22Rv1 (cell line): Measurements from ENCODE around the gene LCA5L.

Source experiments
- H3K27ac ChIP-seq: fragments of 450-650 bp; 2 replicates; pipeline ENCODE4 v1.5.1; 2017
- ZFX ChIP-seq: fragments of 450-650 bp; IDR thresholded peaks from 2 replicates; pipeline ENCODE4 v1.6.1; 2017; ENCODE audit warnings: antibody characterized with exemption, borderline replicate concordance
- TF ChIP-seq, protein P1 (sequence below): fragments of 450-650 bp; IDR thresholded peaks from 2 replicates; pipeline ENCODE4 v1.5.1; 2017; ENCODE audit warnings: mild to moderate bottlenecking

Gene LCA5L

DNA sequence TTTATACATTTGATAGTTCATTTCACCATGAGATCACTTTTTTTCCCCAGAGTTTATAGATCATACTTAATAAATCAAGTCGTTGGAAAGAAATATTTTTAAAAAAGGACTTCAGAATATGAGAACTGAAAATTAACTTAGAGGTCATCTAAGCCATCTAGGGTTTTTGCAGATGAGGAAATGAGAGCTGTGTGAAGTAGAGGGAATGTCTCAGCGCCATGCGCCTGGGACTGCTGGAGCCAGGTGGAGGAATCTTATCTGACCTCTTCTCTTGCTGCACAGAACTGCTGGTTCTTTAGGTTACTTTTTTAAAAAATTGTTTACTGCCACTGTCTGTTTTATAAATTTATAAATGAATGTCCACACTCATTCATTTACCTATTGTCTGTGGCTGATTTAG is 17.7 kb upstream of the LCA5L start:
- TF ChIP-seq, protein P1, sequence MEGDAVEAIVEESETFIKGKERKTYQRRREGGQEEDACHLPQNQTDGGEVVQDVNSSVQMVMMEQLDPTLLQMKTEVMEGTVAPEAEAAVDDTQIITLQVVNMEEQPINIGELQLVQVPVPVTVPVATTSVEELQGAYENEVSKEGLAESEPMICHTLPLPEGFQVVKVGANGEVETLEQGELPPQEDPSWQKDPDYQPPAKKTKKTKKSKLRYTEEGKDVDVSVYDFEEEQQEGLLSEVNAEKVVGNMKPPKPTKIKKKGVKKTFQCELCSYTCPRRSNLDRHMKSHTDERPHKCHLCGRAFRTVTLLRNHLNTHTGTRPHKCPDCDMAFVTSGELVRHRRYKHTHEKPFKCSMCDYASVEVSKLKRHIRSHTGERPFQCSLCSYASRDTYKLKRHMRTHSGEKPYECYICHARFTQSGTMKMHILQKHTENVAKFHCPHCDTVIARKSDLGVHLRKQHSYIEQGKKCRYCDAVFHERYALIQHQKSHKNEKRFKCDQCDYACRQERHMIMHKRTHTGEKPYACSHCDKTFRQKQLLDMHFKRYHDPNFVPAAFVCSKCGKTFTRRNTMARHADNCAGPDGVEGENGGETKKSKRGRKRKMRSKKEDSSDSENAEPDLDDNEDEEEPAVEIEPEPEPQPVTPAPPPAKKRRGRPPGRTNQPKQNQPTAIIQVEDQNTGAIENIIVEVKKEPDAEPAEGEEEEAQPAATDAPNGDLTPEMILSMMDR, result no peak
- no peak for TF ChIP-seq ZFX
- no peak overlapping the region for H3K27ac ChIP-seq

GRCh38 chr21:39461419-39461818 is 15.8 kb upstream of the LCA5L start:
- TF ChIP-seq ZFX, result no peak
- TF ChIP-seq, protein P1, result no peak
- no peak overlapping the region for H3K27ac ChIP-seq

- H3K27ac ChIP-seq, result no peak overlapping the region
- TF ChIP-seq, protein P1, result no peak
- TF ChIP-seq ZFX, result no peak
Observed at GRCh38 chr21:39456665-39457064, 11.1 kb upstream of the LCA5L start.

DNA sequence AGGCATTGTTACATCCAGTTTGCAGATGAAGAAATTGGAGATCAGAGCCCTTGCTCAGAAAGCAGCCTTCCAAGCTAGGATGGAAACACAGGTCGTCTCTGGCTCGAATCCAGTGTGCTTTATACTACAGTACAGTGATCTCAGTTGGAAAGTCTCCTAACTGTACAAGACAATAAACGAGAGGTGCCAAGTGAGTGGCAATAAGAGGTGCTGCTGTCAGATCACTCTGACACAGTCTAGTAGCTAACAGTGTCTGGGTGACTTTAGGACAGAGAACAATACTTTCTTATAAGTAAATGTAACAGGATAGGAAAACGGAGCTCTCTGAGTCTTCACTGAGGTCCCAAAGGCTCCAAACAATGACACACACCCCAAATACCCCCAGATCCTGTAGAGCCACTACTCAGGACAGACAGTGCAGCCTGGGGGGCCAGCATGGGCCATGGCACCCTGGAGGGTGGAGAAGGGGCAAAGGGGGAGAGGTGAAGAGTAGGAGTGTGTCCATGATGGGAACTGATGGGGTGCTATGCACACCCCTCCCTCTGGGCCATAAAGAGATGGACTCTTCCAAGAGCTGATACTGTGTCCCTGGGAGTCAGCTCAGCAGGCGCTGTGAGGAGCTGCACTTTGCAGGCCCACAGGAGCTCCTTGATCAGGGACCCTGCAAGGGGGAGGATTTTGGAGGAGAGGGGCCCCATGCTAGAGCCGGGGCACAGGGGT is 9.5 kb upstream of the LCA5L start:
- no peak overlapping the region for H3K27ac ChIP-seq
- TF ChIP-seq, protein P1, result no peak
- no peak for TF ChIP-seq ZFX

- no peak overlapping the region for H3K27ac ChIP-seq
- no peak for TF ChIP-seq ZFX
- TF ChIP-seq, protein P1, result no peak
Observed at GRCh38 chr21:39453571-39454179, 8.1 kb upstream of the LCA5L start.

GRCh38 chr21:39452970-39453342 is 7.4 kb upstream of the LCA5L start:
- TF ChIP-seq, protein P1, result no peak
- TF ChIP-seq ZFX, result no peak
- H3K27ac ChIP-seq, result no peak overlapping the region
